HK-2 (cell line): ENCODE measurements around the gene REXO5.

Source experiments
- DNase-seq: peaks from one replicate; pipeline ENCODE4 v3.0.0-alpha.2; 2018; ENCODE audit not compliant: unreplicated experiment

REXO5 gene

GRCh38 chr16:20871941-20872815 is 65.9 kb downstream of the REXO5 start:
- DNase-seq, result no peak

GRCh38 chr16:20873331-20873730 is 67.0 kb downstream of the REXO5 start:
- DNase-seq, result no peak

- DNase-seq, result no peak
These were observed 67.8 kb downstream of the REXO5 start for GRCh38 chr16:20874088-20874581.

GRCh38 chr16:20875355-20875650 is 69.0 kb downstream of the REXO5 start:
- DNase-seq, result no peak

- peak; percentile 31 for DNase-seq
These were observed 72.4 kb downstream of the REXO5 start for GRCh38 chr16:20878682-20879147.

GRCh38 chr16:20879175-20880040 is 73.1 kb downstream of the REXO5 start:
- DNase-seq, result no peak

- no peak for DNase-seq
These were observed 74.7 kb downstream of the REXO5 start for GRCh38 chr16:20880867-20881502.

GRCh38 chr16:20881503-20881878 is 75.2 kb downstream of the REXO5 start:
- DNase-seq, result no peak

GRCh38 chr16:20883554-20884239 is 77.4 kb downstream of the REXO5 start:
- no peak for DNase-seq

GRCh38 chr16:20884240-20884556 is 77.9 kb downstream of the REXO5 start:
- no peak for DNase-seq

- no peak for DNase-seq
These were observed 80.0 kb downstream of the REXO5 start for GRCh38 chr16:20886320-20886719.

- no peak for DNase-seq
These were observed 80.9 kb downstream of the REXO5 start for GRCh38 chr16:20887207-20887606.

- DNase-seq, result no peak
These were observed 83.4 kb downstream of the REXO5 start for GRCh38 chr16:20889625-20890275.

- no peak for DNase-seq
These were observed 88.1 kb downstream of the REXO5 start for GRCh38 chr16:20894388-20894787.

GRCh38 chr16:20897253-20897897 is 91.0 kb downstream of the REXO5 start:
- DNase-seq, result no peak

- DNase-seq, result no peak
These were observed 91.6 kb downstream of the REXO5 start for GRCh38 chr16:20897922-20898321.

GRCh38 chr16:20899071-20899470 is 92.7 kb downstream of the REXO5 start:
- DNase-seq, result no peak
